Stimulated activated CD4-positive, alpha-beta T cell treated with anti-CD3 and anti-CD28 coated beads, Interleukin-2, amount 100 ng/mL, for 4 hours (primary cell): ENCODE measurements around the gene PACSIN2.
"Not testable (repeated sequence)": the region's sequence is repeated elsewhere in the genome, so short reads cannot be mapped to it uniquely, and the experiment has no call there.

Source experiments
- DNase-seq: peaks from one replicate; pipeline ENCODE4 v3.0.0-alpha.2; 2020; ENCODE audit warnings: low read depth

PACSIN2 gene

DNA sequence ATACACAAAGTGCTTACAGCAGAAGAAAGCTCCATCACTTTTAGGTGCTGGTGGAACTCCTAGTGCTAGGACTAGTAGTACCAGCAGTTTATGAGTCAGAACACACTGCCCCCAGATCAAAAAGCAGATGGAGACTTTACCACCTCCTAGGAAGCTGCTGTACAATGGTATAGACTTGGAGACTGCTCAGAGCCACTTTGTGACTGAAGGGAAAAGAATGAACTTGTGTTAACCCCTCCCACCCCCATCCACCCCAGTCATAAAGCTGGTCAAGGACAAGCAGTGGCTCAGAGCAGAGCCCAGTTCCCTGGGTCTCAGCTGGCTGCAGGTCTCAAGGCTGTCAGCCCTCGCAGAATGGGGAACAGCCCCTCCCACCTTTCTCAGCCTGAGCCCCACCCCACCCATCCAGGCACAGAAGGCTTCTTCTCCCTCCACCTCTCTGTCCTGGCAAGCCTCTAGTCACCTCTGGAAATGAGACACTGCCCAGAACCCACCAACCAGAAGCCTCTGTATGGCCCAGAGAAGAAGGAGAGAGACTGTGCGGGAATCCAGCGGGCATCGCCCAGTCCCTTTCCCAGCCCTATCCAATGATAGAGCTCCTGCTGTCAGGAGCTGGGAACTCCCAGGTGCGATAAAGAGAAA is 23.8 kb downstream of the PACSIN2 start:
- no peak for DNase-seq

DNA sequence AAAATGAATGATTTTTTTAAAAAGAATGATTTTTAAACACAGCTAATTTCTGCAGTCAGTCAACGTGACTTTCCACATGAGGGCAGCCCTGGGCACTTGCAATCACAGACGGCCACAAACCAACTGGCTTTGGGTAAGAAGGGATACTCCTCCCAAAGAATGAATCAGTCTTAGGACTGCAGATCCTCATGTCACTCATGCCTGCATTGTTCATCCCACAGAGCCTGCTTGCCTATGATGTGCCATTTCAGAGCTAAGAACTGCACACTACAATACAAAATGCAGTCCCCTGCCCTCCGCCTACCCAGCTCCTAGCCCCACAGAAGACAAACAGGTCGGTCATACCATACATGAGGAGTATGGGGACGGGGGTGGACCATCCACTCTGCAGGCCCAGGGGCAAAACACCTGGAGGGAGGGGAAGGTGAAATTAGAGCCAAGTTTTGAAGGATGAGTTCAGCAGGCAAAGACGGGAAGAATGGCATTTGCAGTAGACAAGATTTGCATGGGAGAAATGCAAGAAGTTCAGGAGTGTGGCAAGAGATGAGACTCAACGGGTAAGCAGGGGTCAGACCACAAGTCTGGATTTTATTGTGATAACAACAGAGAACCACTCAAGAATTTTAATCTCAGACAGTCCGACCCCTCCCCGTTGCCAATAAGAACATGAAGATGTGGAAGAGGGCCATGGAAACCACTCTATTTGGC is 24.7 kb downstream of the PACSIN2 start:
- no peak for DNase-seq

DNA sequence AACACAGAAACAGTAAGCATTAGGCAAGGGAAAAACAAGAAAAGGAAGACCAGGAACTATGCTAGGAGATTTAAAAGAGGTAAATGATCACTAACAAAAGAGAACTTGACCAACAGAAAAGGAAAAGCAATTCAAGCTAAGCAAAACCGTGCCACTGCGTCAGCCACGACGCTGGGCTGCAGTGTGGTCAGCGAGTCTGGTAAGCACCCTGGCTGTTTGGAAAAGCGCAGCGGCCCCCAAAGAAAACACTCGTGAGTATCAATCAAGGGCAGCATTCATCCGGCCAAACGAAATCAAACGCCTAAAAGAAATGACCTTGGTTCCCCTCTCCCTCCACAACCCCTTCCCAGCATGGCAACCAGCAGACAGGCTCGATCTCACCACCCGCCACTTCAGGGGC is 28.8 kb downstream of the PACSIN2 start:
- DNase-seq = no peak

DNA sequence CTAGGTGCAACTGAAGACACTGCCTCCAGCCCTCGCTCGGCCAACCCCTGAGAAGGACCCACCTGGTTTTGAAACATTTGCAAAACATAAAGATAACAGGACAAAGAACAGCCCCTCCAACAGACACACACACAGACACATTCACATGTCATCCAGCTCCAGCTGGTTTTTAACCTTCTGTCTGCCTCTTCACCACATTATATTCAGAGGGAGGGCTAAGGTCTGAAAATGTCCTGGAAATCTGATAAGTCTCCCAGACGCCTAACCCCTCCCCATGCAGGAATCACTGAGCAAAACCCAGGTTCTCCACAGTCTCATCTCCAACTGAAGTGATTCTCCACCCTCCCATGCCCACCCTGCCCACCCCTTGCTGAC is 29.4 kb downstream of the PACSIN2 start:
- DNase-seq = no peak

DNA sequence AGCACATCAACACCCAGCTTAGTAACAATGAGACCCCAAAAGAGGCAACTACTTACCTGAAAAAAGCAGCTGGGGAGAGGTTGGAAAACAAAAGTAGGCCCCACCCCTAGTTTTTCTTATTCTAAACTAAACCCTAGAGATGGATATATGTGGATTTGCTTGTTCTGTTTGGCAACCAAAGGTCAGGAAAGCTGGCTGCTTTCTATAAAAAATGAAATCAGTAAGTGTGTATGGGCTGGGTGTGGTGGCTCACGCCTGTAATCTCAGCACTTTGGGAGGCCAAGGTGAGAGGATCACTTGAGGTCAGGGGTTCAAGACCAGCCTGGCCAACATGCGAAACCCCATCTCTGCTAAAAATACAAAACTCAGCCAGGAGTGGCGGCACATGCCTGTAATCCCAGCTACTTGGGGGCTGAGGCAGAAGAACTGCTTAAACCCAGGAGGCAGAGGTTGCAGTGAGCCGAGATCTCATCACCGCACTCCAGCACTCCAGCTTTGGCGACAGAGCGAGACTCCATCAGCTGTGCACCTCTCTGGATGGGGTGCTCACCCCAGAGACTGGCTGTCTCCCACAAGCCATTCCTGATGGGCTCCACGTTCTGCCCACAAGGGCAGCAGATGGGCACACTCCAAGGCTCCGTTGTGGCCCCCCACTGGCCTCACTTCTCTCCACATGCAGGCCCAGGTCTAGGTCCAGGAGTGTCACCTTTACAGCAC is 30.0 kb downstream of the PACSIN2 start:
- no peak for DNase-seq

DNA sequence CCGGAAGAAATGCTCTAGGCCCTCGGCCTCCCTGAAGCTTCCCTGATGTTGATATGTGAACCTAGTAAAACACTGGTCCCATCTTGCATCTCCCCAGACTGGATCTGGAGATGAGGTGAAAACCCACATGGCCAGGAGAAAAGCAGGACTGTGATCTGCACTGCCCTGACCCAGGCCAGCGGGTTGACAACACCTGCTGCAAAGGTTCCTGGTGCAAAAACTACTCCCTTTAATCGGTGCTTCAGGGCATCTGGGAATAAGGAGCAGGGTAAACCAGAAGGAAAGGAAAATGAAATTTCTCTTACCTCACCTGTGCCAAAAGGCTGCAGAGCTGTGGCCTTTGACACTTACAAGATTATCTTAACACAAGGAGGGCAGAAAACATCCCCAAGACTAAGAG is 30.6 kb downstream of the PACSIN2 start:
- no peak for DNase-seq

DNA sequence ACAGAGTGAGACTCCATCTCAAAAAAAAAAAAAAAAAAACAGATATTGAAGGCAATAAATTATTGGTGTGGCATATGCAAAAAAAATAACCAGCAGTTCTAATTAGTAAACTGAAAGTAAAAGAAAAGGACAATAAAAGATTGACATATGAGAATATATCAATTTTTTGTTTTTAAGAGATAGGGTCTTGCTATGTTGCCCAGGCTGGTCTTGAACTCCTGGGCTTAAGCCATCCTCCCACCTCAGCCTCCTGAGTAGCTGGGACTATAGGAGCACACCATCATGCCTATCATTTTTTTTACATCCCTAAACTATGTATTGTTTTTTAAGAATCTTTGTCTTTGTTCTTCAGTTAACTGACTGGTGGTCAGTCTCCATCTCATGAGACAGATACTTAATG is 31.5 kb downstream of the PACSIN2 start:
- no peak for DNase-seq

DNA sequence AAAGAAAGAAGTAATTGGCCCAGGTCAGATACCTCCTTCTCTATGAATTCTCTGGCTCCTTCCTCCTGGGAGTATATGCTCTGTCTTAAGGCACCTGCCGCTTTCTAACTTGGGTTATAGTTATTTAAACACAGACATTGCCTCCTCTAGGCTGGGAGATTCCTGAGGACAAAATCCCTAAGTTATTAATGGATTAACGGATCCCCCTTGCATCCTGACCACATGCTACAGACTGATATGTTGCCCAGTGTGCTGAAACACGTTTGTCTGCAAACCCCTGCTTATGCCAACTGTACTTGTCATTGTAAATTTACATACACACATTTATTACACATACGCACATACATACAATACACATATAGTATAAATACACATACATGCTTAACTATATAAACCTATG is 35.3 kb downstream of the PACSIN2 start:
- DNase-seq = no peak

DNA sequence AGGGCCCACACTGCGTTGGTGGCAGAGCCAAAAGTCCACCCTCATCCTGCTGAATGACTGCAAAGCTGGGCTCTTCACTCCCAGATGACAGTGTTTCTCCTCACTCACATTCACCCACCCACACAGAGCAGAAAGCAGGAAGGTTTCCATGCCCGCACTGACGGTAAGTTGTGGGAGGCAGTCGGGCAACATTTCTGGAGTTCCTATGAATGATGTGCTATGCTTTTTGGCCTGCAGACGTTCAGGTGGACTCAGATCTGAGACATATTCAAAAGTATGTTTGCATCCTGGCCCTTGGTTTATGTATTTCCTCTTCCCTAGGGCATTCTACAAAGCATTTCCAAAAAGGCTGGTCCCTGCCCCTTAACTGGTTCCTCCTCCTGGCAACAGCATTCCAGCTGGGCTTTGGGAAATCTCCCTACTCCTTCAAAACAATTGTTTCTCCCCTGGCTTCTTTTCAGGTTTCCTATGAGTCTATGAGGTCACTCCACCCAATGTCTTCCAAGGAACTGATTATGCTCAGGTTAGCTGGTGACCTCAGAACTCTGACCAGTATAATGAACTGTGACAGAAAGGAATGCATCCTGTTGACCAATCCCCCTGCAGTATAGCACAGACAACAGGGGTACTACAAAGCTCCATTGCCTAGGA is 36.4 kb downstream of the PACSIN2 start:
- DNase-seq = no peak

DNA sequence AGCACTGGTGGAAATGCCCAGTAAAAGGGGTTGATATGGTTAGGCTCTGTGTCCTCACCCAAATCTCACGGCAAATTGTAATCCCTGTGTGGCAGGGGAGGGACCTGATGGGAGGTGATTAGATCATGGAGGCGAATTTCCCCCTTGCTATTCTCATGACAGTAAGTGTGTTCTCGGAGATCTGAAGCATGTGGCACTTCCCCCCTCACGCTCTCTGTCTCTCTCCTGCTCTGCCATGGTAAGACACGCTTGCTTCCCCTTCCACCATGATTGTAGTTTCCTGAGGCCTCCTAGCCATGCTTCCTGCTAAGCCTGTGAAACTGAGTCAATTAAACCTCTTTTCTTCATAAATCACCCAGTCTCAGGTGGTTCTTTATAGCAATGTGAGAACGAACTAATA is 37.4 kb downstream of the PACSIN2 start:
- DNase-seq = no peak

DNA sequence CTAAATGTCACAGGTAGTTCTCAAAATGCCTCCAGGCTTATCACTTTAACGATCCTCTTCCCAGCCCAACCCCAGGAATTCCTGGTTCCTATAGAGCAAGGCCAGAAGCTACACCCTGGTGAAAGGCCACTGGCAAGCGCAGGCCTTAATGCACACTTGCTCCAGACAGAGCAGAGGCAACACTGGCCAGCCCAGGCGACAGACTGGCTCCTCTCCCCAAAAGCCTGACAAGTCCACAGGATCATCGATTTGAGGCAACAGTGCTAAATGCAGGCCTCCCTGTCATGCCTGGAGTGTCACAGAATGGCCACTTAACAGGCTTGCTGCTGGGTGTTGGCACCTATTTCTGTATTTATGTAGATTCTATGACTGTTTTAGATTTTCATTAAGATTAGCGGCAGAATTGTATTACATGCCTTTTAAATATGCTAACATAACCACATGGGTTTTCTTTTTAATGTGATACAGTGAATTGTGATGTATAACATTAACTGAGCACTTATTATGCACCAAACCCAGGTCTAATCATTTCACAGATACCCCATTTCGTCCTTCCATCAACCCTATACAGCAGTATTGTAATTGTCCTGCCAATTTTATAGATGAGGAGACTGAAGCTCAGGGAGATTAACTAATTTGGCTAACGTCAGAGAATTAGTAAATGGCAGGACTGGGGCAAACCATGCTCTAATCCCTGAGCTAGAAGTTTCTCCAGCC is 38.6 kb downstream of the PACSIN2 start:
- no peak for DNase-seq

DNA sequence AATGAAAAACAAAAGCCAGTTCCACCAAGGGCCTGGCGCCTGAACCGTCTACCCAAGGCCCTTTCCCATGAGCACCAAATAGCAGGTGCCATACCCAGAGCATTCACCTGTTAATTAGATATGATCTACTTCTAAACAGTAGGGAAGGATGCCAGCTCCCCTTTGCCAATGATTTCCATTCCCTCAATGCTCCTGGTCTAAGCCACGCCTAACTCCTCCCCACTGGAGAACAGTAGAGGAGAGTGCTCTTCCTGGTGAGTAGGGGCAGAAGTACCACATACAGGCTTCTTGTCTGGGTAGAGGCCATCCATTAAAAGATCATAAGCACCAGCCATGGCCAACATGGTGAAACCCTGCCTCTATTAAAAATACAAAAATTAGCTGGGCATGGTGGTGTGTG is 40.7 kb downstream of the PACSIN2 start:
- DNase-seq = no peak

DNA sequence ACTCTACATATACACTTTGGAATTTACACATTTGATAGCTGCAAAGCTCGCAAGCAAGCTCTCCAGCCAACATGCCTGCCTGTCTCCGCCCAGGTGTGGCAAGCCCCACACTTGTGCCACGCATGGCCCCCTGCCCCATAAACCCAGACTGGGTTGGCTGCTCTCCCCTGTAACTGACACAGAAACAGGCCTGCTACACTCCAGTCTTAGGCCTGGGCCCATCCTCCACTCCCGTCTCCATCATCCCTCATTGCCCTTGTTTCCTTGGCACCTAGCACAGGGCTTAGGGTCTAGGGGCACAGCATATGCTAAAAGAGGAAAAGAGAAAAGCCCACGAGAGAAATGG is 41.4 kb downstream of the PACSIN2 start:
- no peak for DNase-seq

DNA sequence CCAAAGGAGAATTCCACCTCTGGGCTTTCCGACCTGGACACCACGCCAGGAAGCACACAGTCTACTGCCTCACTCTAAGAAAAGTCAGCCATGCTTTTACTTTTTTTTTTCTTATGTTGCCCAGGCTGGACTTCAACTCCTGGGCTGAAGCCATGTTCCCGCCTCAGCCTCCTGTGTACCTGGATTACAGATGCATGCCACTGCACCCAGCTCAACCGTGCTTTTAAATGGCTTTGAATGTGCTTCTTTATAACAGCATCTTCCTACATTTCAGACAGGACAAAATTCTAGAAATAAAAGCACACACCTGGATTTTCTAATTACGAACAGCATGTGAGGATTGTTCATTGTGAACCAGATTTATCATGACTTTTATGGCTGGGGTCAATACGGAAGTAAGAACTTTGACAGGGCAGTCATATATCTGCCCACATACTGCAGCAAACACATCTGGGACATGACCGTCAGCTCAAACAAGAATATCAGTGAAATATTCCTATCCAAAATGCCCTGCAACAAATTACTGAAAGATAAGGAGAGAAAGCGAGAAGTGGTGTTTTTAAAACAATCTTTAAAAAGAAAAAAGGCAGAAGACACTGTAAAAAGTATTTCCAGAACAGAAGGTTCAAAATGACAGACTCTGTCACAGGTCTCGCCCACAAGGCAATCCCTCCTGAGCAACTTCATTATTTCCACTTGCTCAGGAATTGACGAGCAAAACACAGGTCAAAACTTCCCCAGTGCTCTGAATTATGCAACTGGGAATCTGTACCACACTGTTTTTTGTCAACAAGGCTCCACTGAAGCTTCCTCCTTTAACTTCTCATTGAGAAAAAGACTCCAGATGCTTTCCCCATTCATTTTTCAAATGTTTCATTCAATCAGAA is 42.1 kb downstream of the PACSIN2 start:
- no peak for DNase-seq

DNA sequence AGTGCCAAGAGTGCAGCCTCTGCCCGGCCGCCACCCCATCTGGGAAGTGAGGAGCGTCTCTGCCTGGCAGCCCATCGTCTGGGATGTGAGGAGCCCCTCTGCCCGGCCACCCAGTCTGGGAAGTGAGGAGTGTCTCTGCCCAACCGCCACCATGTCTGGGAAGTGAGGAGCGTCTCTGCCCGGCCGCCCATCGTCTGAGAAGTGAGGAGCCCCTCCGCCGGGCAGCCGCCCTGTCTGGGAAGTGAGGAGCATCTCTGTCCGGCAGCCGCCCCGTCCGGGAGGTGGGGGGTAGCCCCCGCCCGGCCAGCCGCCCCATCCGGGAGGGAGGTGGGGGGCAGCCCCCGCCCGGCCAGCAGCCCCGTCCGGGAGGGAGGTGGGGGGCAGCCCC is 43.5 kb downstream of the PACSIN2 start:
- not testable (repeated sequence) for DNase-seq

DNA sequence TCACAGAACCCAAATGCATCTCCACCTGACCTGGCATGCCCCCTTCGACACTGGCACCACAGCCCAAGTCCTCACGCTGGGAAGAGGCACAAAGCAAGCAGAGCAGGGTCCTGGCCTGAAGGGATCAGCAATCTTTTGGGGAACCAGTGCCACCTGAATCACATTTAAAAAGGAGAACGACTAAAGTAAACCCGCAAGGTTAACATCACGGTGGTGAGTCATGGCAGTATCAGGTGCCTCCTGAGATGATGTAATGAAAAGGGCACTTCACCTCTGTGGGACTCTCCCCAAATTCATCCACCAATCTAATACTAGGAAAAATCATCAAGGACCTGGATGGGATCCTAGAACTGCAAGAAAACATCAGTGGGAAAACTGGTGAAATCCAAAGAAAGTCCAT is 44.9 kb downstream of the PACSIN2 start:
- no peak for DNase-seq

DNA sequence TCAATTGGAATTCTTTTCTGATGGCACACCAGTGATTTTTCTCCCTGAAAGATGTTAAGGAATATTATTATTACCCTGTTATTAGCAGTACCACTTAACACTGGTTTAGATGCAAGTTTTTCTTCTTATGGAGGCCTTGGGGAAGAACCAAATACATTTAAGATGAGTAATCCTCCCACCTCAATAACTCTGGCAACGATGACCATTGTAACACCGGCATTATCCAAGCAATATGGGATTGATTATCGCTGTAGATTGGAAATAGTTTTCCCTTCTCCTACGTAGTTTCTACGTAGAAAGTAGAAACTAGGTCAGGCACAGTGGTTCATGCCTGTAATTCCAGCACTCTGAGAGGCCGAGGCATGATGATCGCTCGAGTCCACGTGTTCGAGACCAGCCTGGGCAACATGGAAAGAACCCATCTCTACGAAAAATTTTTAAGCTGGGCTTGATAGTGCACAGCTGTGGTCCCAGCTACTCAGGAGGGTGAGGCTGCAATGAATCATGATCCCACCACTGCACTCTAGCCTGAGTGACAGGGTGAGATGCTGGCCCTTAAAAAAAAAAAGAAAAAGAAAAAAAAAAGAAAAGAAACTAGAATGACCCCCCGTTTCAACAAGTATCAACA is 45.5 kb downstream of the PACSIN2 start:
- DNase-seq = no peak

DNA sequence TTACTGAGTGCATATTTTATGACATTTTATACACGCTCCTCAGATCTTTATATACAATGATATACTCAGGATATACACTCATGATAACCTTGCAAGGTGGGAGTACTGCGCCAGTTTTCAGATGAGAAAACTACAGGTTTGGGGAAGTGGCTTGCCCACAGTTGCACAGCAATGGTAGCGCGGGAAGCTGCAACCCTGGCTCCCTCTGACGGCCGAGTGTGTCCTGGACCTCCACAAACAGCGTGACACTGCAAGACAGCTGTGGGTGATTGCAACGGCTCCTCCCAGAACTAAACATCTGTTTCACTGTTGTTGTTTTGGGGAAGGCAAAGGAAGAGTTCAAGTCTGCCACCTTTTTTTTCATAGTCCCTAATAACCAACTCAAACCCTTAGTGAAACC is 47.0 kb downstream of the PACSIN2 start:
- no peak for DNase-seq

DNA sequence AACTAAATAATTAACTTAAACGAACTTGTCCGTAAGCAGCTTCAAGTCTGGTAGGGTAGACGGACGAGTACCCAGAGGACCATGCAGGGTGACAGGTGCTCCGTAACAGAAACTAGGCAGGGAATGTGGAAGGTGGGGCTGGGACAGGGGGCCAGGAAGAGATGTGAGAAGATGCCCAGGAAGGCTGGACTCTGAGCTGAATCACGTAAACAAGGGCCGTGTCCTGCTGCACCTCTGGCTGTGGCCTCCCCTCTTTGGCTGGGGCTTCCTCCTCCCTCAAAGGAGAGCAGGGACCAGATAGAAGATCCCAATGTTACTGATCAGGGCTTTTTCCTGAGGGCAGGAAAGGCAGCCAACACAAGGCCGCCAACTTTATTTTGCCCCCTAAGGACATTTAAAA is 47.9 kb downstream of the PACSIN2 start:
- no peak for DNase-seq

DNA sequence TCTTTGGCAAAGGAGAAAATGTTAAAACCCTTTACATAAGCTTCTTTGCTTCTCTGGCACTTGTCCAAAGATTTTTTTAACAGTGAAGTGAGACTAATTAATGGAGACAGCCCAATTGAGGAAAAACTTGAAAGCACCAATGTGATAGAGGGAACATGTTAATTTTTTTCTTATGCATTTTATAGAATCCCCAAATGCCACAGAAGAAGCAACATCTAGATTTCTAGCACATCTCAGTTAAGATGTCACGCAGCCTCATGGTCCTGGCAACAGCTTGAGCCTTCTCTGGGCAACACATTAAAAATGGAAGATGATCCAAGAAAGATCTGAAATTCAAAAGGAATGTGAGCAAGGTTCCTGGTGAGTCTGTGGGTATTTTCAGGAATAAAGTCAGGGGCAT is 48.5 kb downstream of the PACSIN2 start:
- DNase-seq = no peak
